Activated CD4-positive, alpha-beta T cell treated with anti-CD3 and anti-CD28 coated beads, Interleukin-2, Interleukin-4, amounts not matched to agents 100 ng/mL and 50 ng/mL, durations not matched to agents 16 hours and 8 hours (primary cell): ENCODE results near the gene SULT1C4.
"Not testable (repeated sequence)": the region's sequence is repeated elsewhere in the genome, so short reads cannot be mapped to it uniquely, and the experiment has no call there.

ENCODE experiments used
- DNase-seq: peaks from one replicate; pipeline ENCODE4 v3.0.0-alpha.2; 2020; ENCODE audit warnings: low spot score

The SULT1C4 gene

GRCh38 chr2:108377815-108378630 is at the start of gene SULT1C4:
Gene SULT1C4, plus strand, starts transcription at chr2:108377954. Its CDS starts 384 bp downstream, at chr2:108378338.
- no peak for DNase-seq

- DNase-seq = no peak
Observed at GRCh38 chr2:108329771-108330170, 48.0 kb upstream of the SULT1C4 start.

DNA sequence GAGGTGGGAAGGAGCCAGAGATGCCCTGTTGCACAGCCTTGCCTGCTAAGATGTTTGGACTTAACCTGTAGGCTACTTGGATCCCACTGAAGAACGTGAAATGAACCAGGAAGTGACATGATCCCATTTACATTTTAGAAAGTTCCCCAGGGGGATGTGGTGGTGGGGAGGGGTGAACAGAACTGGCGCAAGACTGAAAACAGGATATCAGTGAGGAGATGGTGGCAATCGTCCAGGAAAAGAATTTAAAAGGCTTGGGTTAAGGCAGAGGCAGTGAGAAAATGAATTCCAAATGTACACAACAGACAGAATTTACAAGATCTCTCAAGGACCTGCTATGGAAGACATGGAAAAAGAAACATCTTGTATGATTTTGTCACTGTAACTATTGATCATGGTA is 46.8 kb upstream of the SULT1C4 start:
- no peak for DNase-seq

DNA sequence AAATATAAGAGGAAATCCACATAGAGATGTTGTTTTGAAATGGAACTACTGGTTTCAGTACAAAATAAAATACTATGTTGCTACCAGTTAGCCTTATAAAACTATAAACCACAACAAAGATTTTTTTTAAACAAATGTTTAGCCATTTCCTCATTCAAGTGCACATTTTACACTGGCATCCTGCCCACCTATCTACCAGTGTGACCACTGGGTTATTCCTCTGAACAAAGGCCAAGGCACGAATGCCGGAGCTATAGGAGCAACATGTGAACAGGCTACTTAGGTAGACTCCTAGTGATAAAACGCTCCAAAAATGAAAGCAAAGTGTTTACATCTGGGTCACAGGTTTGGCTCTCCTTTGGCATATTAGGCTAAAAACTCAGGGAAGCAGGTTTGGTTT is 31.8 kb upstream of the SULT1C4 start:
- no peak for DNase-seq

GRCh38 chr2:108346827-108347226 is 30.9 kb upstream of the SULT1C4 start:
- no peak for DNase-seq

GRCh38 chr2:108347786-108348185 is 30.0 kb upstream of the SULT1C4 start:
- DNase-seq = no peak

- DNase-seq = no peak
Observed at GRCh38 chr2:108348816-108349570, 28.8 kb upstream of the SULT1C4 start.

DNA sequence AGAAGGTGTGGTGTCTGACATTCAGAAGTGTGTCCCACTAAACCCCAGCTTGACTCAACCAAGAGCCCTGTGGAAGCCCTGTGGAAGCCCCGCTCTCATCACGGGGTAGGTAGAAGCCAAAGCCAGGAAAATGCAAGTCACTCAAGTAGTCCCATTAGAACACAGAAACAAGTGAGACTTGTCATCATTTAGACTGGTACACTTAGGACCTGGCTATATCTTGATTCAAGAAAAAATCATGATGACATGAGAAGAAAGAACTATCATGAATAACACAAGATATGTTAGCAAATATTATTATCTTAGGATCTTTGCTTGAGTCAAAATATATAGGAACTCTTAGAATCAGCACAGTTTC is 28.2 kb upstream of the SULT1C4 start:
- no peak for DNase-seq

DNA sequence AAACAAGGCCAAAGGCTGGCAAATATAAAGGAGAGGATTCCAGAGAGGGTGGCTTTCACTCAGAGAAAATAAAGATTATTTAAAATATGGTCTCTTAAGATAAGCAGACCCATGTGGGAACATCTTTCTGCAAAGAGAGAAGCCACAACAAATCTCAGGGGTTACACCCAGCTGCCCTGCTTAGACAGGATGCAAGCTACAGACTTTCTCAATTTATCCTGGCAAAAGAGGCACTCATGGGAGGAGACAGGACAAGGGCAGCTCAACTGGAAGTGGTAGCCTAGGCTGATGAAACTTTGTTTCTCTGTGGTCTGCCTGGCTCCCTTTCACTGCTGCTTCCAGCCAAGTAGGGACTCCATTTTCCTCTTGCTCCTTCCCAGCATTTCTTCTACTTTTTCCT is 25.9 kb upstream of the SULT1C4 start:
- no peak for DNase-seq

- no peak for DNase-seq
Observed at GRCh38 chr2:108354136-108354535, 23.6 kb upstream of the SULT1C4 start.

GRCh38 chr2:108355906-108356734 is 21.6 kb upstream of the SULT1C4 start:
- DNase-seq = no peak

DNA sequence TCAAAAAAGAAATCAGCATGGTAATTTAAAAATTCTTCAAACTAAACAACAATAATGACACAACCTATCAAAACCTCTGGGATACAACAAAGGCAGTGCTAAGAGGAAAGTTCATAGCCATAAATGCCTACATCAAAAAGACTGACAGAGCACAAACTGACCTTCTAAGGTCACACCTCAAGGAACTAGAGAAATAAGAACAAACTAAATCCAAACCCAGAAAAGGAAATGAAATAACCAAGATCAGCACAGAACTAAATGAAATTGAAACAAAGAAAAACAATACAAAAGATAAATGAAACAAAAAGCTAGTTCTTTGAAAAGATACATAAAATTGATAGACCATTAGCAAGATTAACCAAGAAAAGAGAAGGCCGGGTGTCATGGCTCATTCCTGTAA is 18.4 kb upstream of the SULT1C4 start:
- DNase-seq = not testable (repeated sequence)

GRCh38 chr2:108360776-108361468 is 16.8 kb upstream of the SULT1C4 start:
- no peak for DNase-seq

- no peak for DNase-seq
Observed at GRCh38 chr2:108363024-108363907, 14.5 kb upstream of the SULT1C4 start.

GRCh38 chr2:108363908-108364225 is 13.9 kb upstream of the SULT1C4 start:
- DNase-seq = no peak

GRCh38 chr2:108364676-108365297 is 13.0 kb upstream of the SULT1C4 start:
- no peak for DNase-seq

GRCh38 chr2:108365656-108366055 is 12.1 kb upstream of the SULT1C4 start:
- no peak for DNase-seq

DNA sequence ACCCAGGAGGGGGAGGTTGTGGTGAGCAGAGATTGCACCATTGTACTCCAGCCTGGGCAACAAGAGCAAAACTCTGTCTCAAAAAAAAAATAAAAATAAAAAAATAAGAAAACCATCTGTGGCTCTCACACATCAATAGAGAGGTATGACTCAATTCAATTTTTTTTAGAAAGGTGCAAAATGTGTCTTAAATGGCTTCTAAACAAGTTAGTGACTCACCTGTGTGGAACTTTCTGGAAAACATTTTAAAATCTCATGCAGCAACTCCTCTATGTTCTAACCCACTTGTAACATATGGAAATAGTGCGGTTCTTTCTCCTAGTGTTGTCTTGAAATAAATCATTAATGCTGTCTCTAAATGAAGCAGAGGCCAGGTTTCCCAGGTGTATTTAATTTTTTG is 10.7 kb upstream of the SULT1C4 start:
- DNase-seq = no peak

- DNase-seq = no peak
Observed at GRCh38 chr2:108367561-108368175, 10.1 kb upstream of the SULT1C4 start.

DNA sequence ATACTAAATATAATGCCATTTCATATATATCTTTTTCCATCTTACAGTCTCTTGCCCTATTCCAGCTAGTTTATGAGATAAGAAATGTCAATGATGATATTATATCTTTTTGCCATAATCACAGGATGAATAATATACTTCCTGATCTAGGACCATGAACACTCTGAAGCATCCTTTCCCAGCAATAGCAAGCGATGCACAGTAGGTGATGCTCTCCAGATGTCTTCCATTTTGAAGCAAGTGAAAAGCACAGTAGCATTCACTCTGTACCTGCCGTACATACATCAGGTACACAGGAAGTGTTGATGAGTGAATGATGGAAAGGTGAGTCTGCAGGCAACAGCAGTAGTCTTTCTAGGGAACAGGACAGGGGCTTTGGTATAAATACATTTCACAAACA is 8.6 kb upstream of the SULT1C4 start:
- DNase-seq = no peak
